ENCODE results near the gene CPO. TPM values are rescaled to one million over a fixed set of nuclear protein-coding genes. Genes with fewer than 3 reads are reported as not detected.

Gene CPO
- total and polyA plus RNA-seq, 9 of the 15 experiments (the other 6 are each of a cell fraction or from before 2014, with no cell fraction given), result not detected

GRCh38 chr2:206920951-206921350 is 18.4 kb upstream of the CPO start:
- WGBS (ENCODE audit: insufficient coverage, low coverage, missing lambda C conversion rate), result 6% methylated on average over 2 of the region's 2 CpGs
- ChIA-PET CTCF (ENCODE audit: low intra/inter-chr PET ratio) (no interaction called here), POLR2A (no interaction called here)
- Histone ChIP-seq H3K27ac (ENCODE audit: extremely low read depth, low read depth, low read length) (no peak overlapping the region), H3K4me3 (no peak overlapping the region), H3K9ac (ENCODE audit: insufficient read depth in 1 of 2, low read depth in 2 of 2, low read length in 2 of 2) (no peak overlapping the region), H3K79me2 (ENCODE audit: control insufficient read depth, insufficient read depth, low read length) (no peaks in the 10 kb centered on the region), H3K36me3 (ENCODE audit: control insufficient read depth, insufficient read depth, low read length) (no peaks in the 10 kb centered on the region), H3K9me3 (replicated peaks; ENCODE audit: control insufficient read depth, insufficient read depth, low read depth, low read length) (no peaks in the 10 kb centered on the region), H2AFZ (ENCODE audit: low read depth, low read length) (no peak overlapping the region), H3K27me3 (ENCODE audit: control insufficient read depth in 2 of 2, insufficient read depth in 2 of 2, low read length in 2 of 2) (no peaks in the 10 kb centered on the region), H3K9me1 (ENCODE audit: control insufficient read depth, insufficient read depth, low read length) (no peaks in the 10 kb centered on the region), H4K20me1 (replicated peaks; ENCODE audit: control insufficient read depth, insufficient read depth, low read length) (no peaks in the 10 kb centered on the region), H3K4me1 (replicated peaks in 1 of 2; ENCODE audit: control insufficient read depth in 2 of 2, insufficient read depth in 2 of 2, low read length in 2 of 2) (no peaks in the 10 kb centered on the region), H3K4me2 (ENCODE audit: insufficient read depth, low read length) (no peak overlapping the region)
- intact Hi-C loops (cut with micrococcal nuclease), result no loop called here
- in situ Hi-C loops (cut with MboI), result no loop called here
- no TSS peak for BruUV-seq (replicated peaks)
- DNase-seq (ENCODE audit: extremely low read depth in 1 of 4, low spot score in 3 of 4) (no peak), FAIRE-seq (no peak), ATAC-seq (no peak)
- TF ChIP-seq, protein P1, sequence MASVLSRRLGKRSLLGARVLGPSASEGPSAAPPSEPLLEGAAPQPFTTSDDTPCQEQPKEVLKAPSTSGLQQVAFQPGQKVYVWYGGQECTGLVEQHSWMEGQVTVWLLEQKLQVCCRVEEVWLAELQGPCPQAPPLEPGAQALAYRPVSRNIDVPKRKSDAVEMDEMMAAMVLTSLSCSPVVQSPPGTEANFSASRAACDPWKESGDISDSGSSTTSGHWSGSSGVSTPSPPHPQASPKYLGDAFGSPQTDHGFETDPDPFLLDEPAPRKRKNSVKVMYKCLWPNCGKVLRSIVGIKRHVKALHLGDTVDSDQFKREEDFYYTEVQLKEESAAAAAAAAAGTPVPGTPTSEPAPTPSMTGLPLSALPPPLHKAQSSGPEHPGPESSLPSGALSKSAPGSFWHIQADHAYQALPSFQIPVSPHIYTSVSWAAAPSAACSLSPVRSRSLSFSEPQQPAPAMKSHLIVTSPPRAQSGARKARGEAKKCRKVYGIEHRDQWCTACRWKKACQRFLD (CRISPR knock-in tag; IDR thresholded peaks at IDR 0.05), result no peak
- TF ChIP-seq GABPB2 (CRISPR knock-in tag; conservative IDR thresholded peaks at IDR 0.05) (no peak), ZNF384 (IDR thresholded peaks at IDR 0.05; ENCODE audit: low read depth, low read length) (no peak), ZNF444 (CRISPR knock-in tag; IDR thresholded peaks at IDR 0.05) (no peak), UBTF (IDR thresholded peaks at IDR 0.05; ENCODE audit: borderline replicate concordance in 1 of 2, low read depth in 2 of 2, low read length in 2 of 2) (no peak), ZNF12 (CRISPR knock-in tag; IDR thresholded peaks at IDR 0.05) (no peak), MTA2 (IDR thresholded peaks at IDR 0.05; ENCODE audit: low read depth) (no peak), ZNF175 (CRISPR knock-in tag; IDR thresholded peaks at IDR 0.05; ENCODE audit: low read depth) (no peak), RBM17 (IDR thresholded peaks at IDR 0.05; ENCODE audit: borderline replicate concordance, low read depth, low read length) (no peak), TAF7 (tag; IDR thresholded peaks at IDR 0.05) (no peak), ZBTB7A (IDR thresholded peaks at IDR 0.05; ENCODE audit: borderline replicate concordance, control insufficient read depth, low read depth, low read length) (no peak), FUS (optimal IDR thresholded peaks at IDR 0.05; ENCODE audit: low read depth, low read length) (no peak), CXXC5 (CRISPR knock-in tag; IDR thresholded peaks at IDR 0.05) (no peak), BDP1 (IDR thresholded peaks at IDR 0.05; ENCODE audit: insufficient read depth, insufficient read length) (no peak), YBX1 (IDR thresholded peaks at IDR 0.05) (no peak), ZNF695 (CRISPR knock-in tag; IDR thresholded peaks at IDR 0.05) (no peak), PTBP1 (IDR thresholded peaks at IDR 0.05; ENCODE audit: low read depth, low read length) (no peak)
- TF ChIP-seq, protein P2, sequence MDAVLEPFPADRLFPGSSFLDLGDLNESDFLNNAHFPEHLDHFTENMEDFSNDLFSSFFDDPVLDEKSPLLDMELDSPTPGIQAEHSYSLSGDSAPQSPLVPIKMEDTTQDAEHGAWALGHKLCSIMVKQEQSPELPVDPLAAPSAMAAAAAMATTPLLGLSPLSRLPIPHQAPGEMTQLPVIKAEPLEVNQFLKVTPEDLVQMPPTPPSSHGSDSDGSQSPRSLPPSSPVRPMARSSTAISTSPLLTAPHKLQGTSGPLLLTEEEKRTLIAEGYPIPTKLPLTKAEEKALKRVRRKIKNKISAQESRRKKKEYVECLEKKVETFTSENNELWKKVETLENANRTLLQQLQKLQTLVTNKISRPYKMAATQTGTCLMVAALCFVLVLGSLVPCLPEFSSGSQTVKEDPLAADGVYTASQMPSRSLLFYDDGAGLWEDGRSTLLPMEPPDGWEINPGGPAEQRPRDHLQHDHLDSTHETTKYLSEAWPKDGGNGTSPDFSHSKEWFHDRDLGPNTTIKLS (IDR thresholded peaks at IDR 0.05; ENCODE audit: borderline replicate concordance, low read depth), result no peak
